ENCODE results near the gene CGREF1. TPM values are rescaled to one million over a fixed set of nuclear protein-coding genes. Genes with fewer than 3 reads are reported as not detected.

The CGREF1 gene
- total RNA-seq, 1 experiment from 2014 or later, result 2.1 TPM

DNA sequence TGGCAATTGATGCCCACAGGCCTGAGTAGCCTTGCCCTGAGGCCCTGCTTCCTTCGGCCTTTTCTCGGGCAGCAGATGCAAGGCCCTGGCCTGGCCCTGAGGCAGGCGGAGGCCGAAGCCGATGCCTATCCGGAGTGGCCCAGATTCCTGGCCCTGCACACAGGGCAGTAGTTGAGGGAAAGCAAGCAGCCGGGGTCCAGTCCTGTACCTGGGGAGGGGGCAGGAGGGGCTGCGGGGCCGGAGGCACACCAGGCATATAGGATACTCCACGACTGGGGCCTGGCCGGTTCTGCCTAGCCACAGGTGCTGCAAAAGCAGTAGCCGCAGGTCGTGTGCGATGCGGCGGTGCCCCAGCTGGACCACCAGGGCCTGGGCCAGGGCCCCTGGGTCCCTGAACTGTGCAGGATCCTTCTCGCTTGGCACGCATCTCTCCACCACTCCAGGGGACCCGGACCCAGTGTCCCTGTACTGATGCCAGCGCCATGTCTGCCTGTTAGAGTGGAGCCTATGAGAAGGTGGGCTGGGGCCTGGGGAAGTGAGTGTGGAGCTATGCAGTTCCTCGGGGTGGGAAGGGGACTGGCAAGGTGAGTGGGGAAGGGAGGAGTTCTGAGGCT is 18.5 kb upstream of the CGREF1 start:
- no peak for DNase-seq
- Histone ChIP-seq H3K23me2 (ENCODE audit: insufficient read length, low read depth, low read length, poor library complexity, severe bottlenecking) (no peaks in the 10 kb centered on the region), H2AK5ac (ENCODE audit: insufficient read length, low read length) (no peak overlapping the region), H3K27me3 (ENCODE audit: insufficient read depth, low read length) (no peaks in the 10 kb centered on the region), H4K8ac (replicated peaks; ENCODE audit: insufficient read length, low read depth, low read length) (no peak overlapping the region), H3K18ac (ENCODE audit: insufficient read length, low read depth, low read length) (no peak overlapping the region), H2BK5ac (ENCODE audit: insufficient read length, low read length) (no peak overlapping the region), H3K4ac (ENCODE audit: low read depth, low read length) (no peak overlapping the region), H3K9me3 (ENCODE audit: control insufficient read depth, low read depth, low read length) (no peaks in the 10 kb centered on the region), H3K23ac (ENCODE audit: insufficient read length, low read depth, low read length) (no peak overlapping the region), H3K56ac (ENCODE audit: insufficient read length, low read depth, low read length) (no peak overlapping the region), H3K4me1 (ENCODE audit: insufficient read depth, low read length) (no peaks in the 10 kb centered on the region), H2BK15ac (ENCODE audit: low read depth, low read length) (no peak overlapping the region), H2AFZ (ENCODE audit: low read length) (no peak overlapping the region), H3K27ac (ENCODE audit: insufficient read length, low read depth, low read length) (no peak overlapping the region), H2BK12ac (ENCODE audit: insufficient read length, low read depth, low read length) (no peak overlapping the region), H3K79me2 (ENCODE audit: insufficient read depth, low read length) (peaks cover 2% of the 10 kb centered on the region; the same call in 1 of the 2 replicates), H3K9ac (ENCODE audit: extremely low read depth, insufficient read length, low read length) (no peak overlapping the region), H2BK120ac (ENCODE audit: low read depth, low read length, poor library complexity, severe bottlenecking) (no peak overlapping the region), H3K4me2 (ENCODE audit: insufficient read depth, insufficient read length, low read length) (no peak overlapping the region), H2BK20ac (ENCODE audit: low read depth, low read length, poor library complexity, severe bottlenecking) (no peak overlapping the region), H3T11ph (ENCODE audit: low read length) (no peak overlapping the region), H3K79me1 (ENCODE audit: insufficient read depth, low read depth, low read length, poor library complexity, severe bottlenecking) (peaks cover 4% of the 10 kb centered on the region), H3K14ac (ENCODE audit: insufficient read depth, low read length) (no peak overlapping the region), H4K5ac (ENCODE audit: insufficient read length, low read depth, low read length) (no peak overlapping the region), H4K91ac (ENCODE audit: insufficient read length, low read depth, low read length) (no peak overlapping the region), H4K20me1 (ENCODE audit: control insufficient read depth, insufficient read depth, insufficient read length) (no peaks in the 10 kb centered on the region)
- TF ChIP-seq CTCF (conservative IDR thresholded peaks at IDR 0.05), result no peak
- H3K4me3 Mint-ChIP-seq, result no peak overlapping the region
- peaks cover 10 to 11% of the 10 kb centered on the region in 2 experiments for H3K4me1 Mint-ChIP-seq
- peaks cover 10% of the 10 kb centered on the region for H3K27me3 Mint-ChIP-seq (ENCODE audit: low read depth)
- H3K9me3 Mint-ChIP-seq, result no peaks in the 10 kb centered on the region
- H3K36me3 Mint-ChIP-seq (ENCODE audit: insufficient read depth in 1 of 3, low read depth in 3 of 3), result peaks cover 5 to 9% (median 9%) of the 10 kb centered on the region in 3 experiments
- H3K27ac Mint-ChIP-seq, result no peak overlapping the region
- WGBS (ENCODE audit: extremely low coverage, insufficient read length, low lambda C conversion rate), result no CpG with 5 or more reads among the region's 21 CpGs

All from H9 (cell line).